ENCODE results near the gene SDS.

DNA sequence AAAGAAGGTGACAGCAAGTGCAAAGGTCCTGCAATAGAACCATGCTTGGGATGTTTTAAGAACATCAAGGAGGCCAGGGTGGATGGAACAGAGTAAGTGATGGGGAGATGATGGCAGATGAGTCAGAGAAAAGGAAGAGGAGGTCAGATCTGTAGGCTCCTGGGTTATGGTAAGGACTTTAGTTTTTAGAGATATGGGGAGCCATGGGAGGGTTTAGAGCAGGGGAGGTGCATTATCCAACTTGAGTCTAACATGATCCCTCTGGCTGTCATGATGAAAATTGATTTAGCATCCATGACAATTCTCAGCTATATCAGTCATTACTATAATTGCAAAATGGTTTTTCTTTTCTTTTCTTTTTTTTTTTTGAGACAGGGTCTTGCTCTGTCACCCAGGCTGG, 52.6 kb downstream of the SDS start:
- TF ChIP-seq, protein P1, sequence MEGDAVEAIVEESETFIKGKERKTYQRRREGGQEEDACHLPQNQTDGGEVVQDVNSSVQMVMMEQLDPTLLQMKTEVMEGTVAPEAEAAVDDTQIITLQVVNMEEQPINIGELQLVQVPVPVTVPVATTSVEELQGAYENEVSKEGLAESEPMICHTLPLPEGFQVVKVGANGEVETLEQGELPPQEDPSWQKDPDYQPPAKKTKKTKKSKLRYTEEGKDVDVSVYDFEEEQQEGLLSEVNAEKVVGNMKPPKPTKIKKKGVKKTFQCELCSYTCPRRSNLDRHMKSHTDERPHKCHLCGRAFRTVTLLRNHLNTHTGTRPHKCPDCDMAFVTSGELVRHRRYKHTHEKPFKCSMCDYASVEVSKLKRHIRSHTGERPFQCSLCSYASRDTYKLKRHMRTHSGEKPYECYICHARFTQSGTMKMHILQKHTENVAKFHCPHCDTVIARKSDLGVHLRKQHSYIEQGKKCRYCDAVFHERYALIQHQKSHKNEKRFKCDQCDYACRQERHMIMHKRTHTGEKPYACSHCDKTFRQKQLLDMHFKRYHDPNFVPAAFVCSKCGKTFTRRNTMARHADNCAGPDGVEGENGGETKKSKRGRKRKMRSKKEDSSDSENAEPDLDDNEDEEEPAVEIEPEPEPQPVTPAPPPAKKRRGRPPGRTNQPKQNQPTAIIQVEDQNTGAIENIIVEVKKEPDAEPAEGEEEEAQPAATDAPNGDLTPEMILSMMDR (IDR thresholded peaks at IDR 0.05; ENCODE audit: low read length): no peak
- TF ChIP-seq EZH2 (IDR thresholded peaks at IDR 0.05; ENCODE audit: borderline replicate concordance, low read length): no peak
